Ovary (tissue), 9 donors: ENCODE results near the gene KRT72. TPM values are rescaled to one million over a fixed set of nuclear protein-coding genes. Genes with fewer than 3 reads are reported as not detected.

ENCODE experiments used
- DNase-seq, 5 donors: peaks; one replicate each; pipeline ENCODE4 v3.0.0-alpha.2; 2019 to 2020
- H3K27ac ChIP-seq, 2 donors: fragments of 200-600 bp; one replicate each; pipeline versions ENCODE4 v1.5.1 to v1.8.0; 2019 to 2022
- H3K27me3 ChIP-seq: fragments of 200-600 bp; one replicate; pipeline ENCODE4 v1.8.0; 2022
- H3K36me3 ChIP-seq: fragments of 200-600 bp; sonication (generic); one replicate; pipeline ENCODE4 v1.5.1; 2019
- H3K4me1 ChIP-seq: one replicate; pipeline ENCODE4 v1.8.1; 2013; ENCODE audit warnings: mild to moderate bottlenecking, moderate library complexity; ENCODE audit not compliant: insufficient read depth
- H3K4me3 ChIP-seq: fragments of 200-600 bp; sonication (generic); one replicate; pipeline ENCODE4 v1.5.1; 2017
- H3K9me3 ChIP-seq, 2 donors: fragments of 200-600 bp in 1 of 2; sonication (generic) in 1 of 2; one replicate each; pipeline versions ENCODE4 v1.5.1 to v1.8.1; 2013 to 2019; ENCODE audit warnings: mild to moderate bottlenecking in 1 of 2, moderate library complexity in 1 of 2
- CTCF ChIP-seq, 3 donors: fragments of 450-650 bp in 2 of 3; fragments of 200-600 bp in 1 of 3; IDR thresholded peaks; one replicate each; pipeline versions ENCODE4 v1.5.1 to v1.8.0; 2016 to 2022; ENCODE audit warnings: antibody characterized with exemption in 3 of 3, mild to moderate bottlenecking in 1 of 3
- EP300 ChIP-seq: sonication (generic); formaldehyde crosslinking; IDR thresholded peaks from one replicate; pipeline ENCODE4 v1.6.1; 2017; ENCODE audit warnings: antibody characterized with exemption
- POLR2A ChIP-seq: fragments of 450-650 bp; IDR thresholded peaks from one replicate; pipeline ENCODE4 v1.6.1; 2017; ENCODE audit warnings: antibody characterized with exemption, mild to moderate bottlenecking, moderate library complexity
- WGBS, 3 donors: extraction: QIAGEN DNeasy Blood & Tissue Kit in 1 of 3; methylation state at CpG; one replicate each; pipeline versions ENCODE4 v1.1.5 to v1.1.7; 2013 to 2017; 5-methylcytosine and 5-hydroxymethylcytosine counted together
- intact Hi-C, 4 donors: fragments of 100-400 bp; cut with DNase I; formaldehyde crosslinking; loops; one replicate each; pipeline versions ENCODE4 v1.11.0 to v1.15.1; 2022 to 2023
- polyA plus RNA-seq, 2 donors: library from polyadenylated mRNA; stranded (reverse); fragments of 200-250 nt in 1 of 2; fragments of 350-450 nt in 1 of 2; fragmentation: Illumina TruSeq in 1 of 2; extraction: RNeasy Lipid Tissue Mini Kit (QIAGEN cat#74804) in 1 of 2; gene quantifications; one replicate each; pipeline ENCODE4 v1.2.3, GENCODE V29; 2013 to 2014
- total RNA-seq, 7 donors: library from RNA; depleted of rRNA in 2 of 7; stranded (reverse); fragments of >200 nt in 2 of 7; fragmentation: NEBNext Ultra II Directional in 3 of 7; extraction: Animal tissue kit (Norgen Biotek cat#: 25700) in 3 of 7; gene quantifications; one replicate each; pipeline versions ENCODE4 v1.1.0 to v1.2.4, GENCODE V29; 2016 to 2023
- donor health status: DM: no; HTN: no; CAD: no; lungs with moderate emphysema.
- donor health status: DM: no; HTN: no; CAD: no.
- donor health status: Bipolar disorder and iron deficiency.
- donor health status: DM: yes; HTN: yes; CAD: no.
- donor health status: DM: no; HTN: no; CAD: no.
- donor health status: DM: yes; HTN: yes; CAD: no.

Gene KRT72
- total and polyA plus RNA-seq, 9 donors, result not detected

GRCh38 chr12:52555577-52555976 is 45.7 kb downstream of the KRT72 start:
- no peak overlapping the region for H3K4me3 ChIP-seq
- H3K36me3 ChIP-seq, result no peaks in the 10 kb centered on the region
- no peak for DNase-seq
- TF ChIP-seq CTCF (IDR thresholded peaks at IDR 0.05), result no peak
- TF ChIP-seq EP300, result no peak
- no peak for TF ChIP-seq POLR2A
- intact Hi-C loops, result no loop called here
- no peaks in the 10 kb centered on the region for H3K4me1 ChIP-seq
- H3K27ac ChIP-seq, result no peak overlapping the region
- H3K27me3 ChIP-seq, result no peaks in the 10 kb centered on the region
- 74 to 80% (median 74%) methylated on average over 6 of the region's 6 CpGs for WGBS, 3 donors
- no peaks in the 10 kb centered on the region for H3K9me3 ChIP-seq

- Histone ChIP-seq H3K27ac (no peak within 1 kb of the TSS), H3K9me3 (no peaks in the 10 kb centered on the region), H3K36me3 (no peaks in the 10 kb centered on the region), H3K4me1 (no peaks in the 10 kb centered on the region), H3K4me3 (no peak within 1 kb of the TSS), H3K27me3 (no peaks in the 10 kb centered on the region)
- TF ChIP-seq POLR2A (no peak), EP300 (no peak), CTCF (IDR thresholded peaks at IDR 0.05) (no peak)
- 87 to 94% (median 88%) methylated on average over 14 of the region's 14 CpGs for WGBS, 3 donors
- no peak for DNase-seq
- intact Hi-C loops, result no loop called here
Measured at GRCh38 chr12:52552681-52553195, 48.5 kb downstream of the KRT72 start, which contains the start of gene KRT71. Gene KRT71, minus strand, starts transcription at chr12:52553145. Its CDS starts 68 bp downstream, at chr12:52553077.

GRCh38 chr12:52552055-52552454 is 49.2 kb downstream of the KRT72 start:
- DNase-seq, result no peak
- no peaks in the 10 kb centered on the region for H3K4me1 ChIP-seq
- H3K36me3 ChIP-seq, result no peaks in the 10 kb centered on the region
- TF ChIP-seq POLR2A, result no peak
- TF ChIP-seq EP300, result no peak
- no peak for TF ChIP-seq CTCF (IDR thresholded peaks at IDR 0.05)
- H3K4me3 ChIP-seq, result no peak overlapping the region
- H3K9me3 ChIP-seq, result no peaks in the 10 kb centered on the region
- 69 to 75% (median 72%) methylated on average over 5 of the region's 5 CpGs for WGBS, 3 donors
- intact Hi-C loops, result no loop called here
- H3K27ac ChIP-seq, result no peak overlapping the region
- H3K27me3 ChIP-seq, result no peaks in the 10 kb centered on the region

- H3K27me3 ChIP-seq, result no peaks in the 10 kb centered on the region
- H3K27ac ChIP-seq, result no peak overlapping the region
- TF ChIP-seq CTCF (IDR thresholded peaks at IDR 0.05), result no peak
- no peak for TF ChIP-seq POLR2A
- no peak for TF ChIP-seq EP300
- H3K4me1 ChIP-seq, result no peaks in the 10 kb centered on the region
- no peaks in the 10 kb centered on the region for H3K9me3 ChIP-seq
- no peak for DNase-seq
- WGBS, 3 donors, result 30 to 49% (median 37%) methylated on average over 6 of the region's 6 CpGs
- intact Hi-C loops, result no loop called here
- H3K4me3 ChIP-seq, result no peak overlapping the region
- no peaks in the 10 kb centered on the region for H3K36me3 ChIP-seq
Measured at GRCh38 chr12:52551216-52551865, 49.9 kb downstream of the KRT72 start.
